Colonic mucosa (tissue), 4 donors: ENCODE data around the gene NECAB3. TPM values are rescaled to one million over a fixed set of nuclear protein-coding genes. Genes with fewer than 3 reads are reported as not detected.

ENCODE experiments used
- DNase-seq: peaks from one replicate; pipeline ENCODE4 v3.0.0-alpha.2; 2020
- H3K27ac ChIP-seq: fragments of 200-600 bp; one replicate; pipeline ENCODE4 v1.8.0; 2021
- H3K27me3 ChIP-seq: fragments of 200-600 bp; one replicate; pipeline ENCODE4 v1.8.0; 2021
- H3K36me3 ChIP-seq: fragments of 200-600 bp; one replicate; pipeline ENCODE4 v1.8.0; 2021
- H3K4me1 ChIP-seq: fragments of 200-600 bp; one replicate; pipeline ENCODE4 v1.8.0; 2021; ENCODE audit warnings: mild to moderate bottlenecking
- H3K4me3 ChIP-seq: fragments of 200-600 bp; one replicate; pipeline ENCODE4 v1.8.0; 2021
- H3K9ac ChIP-seq, 2 donors: one replicate each; pipeline ENCODE4 v1.7.0; 2013; ENCODE audit warnings: control low read depth in 2 of 2, low read depth in 2 of 2, low read length in 2 of 2
- H3K9me3 ChIP-seq: fragments of 200-600 bp; one replicate; pipeline ENCODE4 v1.8.0; 2021
- intact Hi-C: fragments of 100-400 bp; cut with DNase I; formaldehyde crosslinking; loops from one replicate; pipeline ENCODE4 v1.14.1; 2022
- total RNA-seq, 2 donors: library from RNA; stranded (reverse); fragmentation: NEBNext Ultra II Directional in 1 of 2; extraction: Animal tissue kit (Norgen Biotek cat#: 25700) in 1 of 2; gene quantifications; one replicate each; pipeline ENCODE4 v1.2.1, GENCODE V29; 2021
- TF ChIP-seq, protein P1 (sequence below): fragments of 200-600 bp; IDR thresholded peaks from one replicate; pipeline ENCODE4 v1.8.0; 2022; ENCODE audit warnings: antibody characterized with exemption, mild to moderate bottlenecking
- donor health status: healthy.
- donor health status: DM: no; HTN: no; CAD: no.
- donor health status: DM: no; HTN: no; CAD: no.

NECAB3 gene, protein sequence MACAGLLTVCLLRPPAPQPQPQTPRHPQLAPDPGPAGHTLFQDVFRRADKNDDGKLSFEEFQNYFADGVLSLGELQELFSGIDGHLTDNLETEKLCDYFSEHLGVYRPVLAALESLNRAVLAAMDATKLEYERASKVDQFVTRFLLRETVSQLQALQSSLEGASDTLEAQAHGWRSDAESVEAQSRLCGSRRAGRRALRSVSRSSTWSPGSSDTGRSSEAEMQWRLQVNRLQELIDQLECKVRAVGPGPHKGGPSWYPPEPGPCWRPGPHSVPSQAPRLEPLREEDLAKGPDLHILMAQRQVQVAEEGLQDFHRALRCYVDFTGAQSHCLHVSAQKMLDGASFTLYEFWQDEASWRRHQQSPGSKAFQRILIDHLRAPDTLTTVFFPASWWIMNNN
- total RNA-seq: 10 to 100 TPM; 30.3 to 61.3 TPM

DNA sequence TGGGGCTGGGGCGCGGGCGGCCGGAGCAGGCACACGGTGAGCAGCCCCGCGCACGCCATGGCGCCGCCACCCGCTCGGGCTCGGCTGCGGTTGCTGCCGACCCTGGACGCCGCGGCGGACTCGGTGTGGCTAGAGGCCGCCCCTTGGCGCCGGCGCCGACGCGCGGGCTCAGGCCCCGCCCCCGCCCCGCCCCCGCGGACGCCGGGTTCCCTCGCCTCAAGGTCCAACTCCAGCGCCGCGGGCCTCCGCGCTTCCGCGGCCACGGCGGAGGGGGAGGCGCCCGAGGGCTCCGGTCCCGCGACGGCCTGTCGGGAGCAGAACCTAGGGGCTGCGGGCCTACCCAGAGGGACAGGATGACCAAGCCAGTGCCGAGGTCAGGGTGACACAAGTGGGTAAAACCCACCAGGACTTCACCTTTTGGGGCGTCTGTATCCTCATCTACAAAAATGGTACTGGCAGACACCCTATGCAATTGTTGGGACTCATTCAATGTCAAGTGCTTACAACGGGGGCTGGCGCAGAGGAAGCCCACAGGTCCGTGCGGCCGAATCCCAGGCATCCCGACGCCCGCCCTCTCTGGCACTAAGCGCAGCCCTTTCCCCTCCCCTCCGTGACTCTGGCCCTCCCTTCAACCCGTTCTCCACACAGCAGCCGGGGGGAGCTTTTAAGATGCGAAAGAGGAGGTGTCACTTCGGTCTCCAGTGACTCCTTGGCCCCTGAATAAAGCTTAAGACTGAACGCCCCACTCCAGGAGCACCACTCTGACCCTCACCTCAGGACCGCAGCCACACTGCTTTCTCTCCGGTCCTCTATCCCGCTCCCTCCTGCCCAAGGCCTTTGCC lies at the start of gene NECAB3:
NECAB3 (minus strand) TSS at position 135 of the 842 bp plus-strand sequence; CDS start at position 59, 76 bp downstream.
- Histone ChIP-seq H3K27ac (peak within 1 kb of the TSS; percentile 79), H3K9me3 (no peaks in the 10 kb centered on the region), H3K36me3 (no peaks in the 10 kb centered on the region), H3K9ac (peak within 1 kb of the TSS; percentile 84 to 88), H3K4me1 (peaks cover 16% of the 10 kb centered on the region), H3K27me3 (no peaks in the 10 kb centered on the region), H3K4me3 (peak within 1 kb of the TSS; percentile 54)
- TF ChIP-seq, protein P1, sequence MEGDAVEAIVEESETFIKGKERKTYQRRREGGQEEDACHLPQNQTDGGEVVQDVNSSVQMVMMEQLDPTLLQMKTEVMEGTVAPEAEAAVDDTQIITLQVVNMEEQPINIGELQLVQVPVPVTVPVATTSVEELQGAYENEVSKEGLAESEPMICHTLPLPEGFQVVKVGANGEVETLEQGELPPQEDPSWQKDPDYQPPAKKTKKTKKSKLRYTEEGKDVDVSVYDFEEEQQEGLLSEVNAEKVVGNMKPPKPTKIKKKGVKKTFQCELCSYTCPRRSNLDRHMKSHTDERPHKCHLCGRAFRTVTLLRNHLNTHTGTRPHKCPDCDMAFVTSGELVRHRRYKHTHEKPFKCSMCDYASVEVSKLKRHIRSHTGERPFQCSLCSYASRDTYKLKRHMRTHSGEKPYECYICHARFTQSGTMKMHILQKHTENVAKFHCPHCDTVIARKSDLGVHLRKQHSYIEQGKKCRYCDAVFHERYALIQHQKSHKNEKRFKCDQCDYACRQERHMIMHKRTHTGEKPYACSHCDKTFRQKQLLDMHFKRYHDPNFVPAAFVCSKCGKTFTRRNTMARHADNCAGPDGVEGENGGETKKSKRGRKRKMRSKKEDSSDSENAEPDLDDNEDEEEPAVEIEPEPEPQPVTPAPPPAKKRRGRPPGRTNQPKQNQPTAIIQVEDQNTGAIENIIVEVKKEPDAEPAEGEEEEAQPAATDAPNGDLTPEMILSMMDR: no peak
- DNase-seq: peak; percentile 84
- intact Hi-C loops: no loop called here

DNA sequence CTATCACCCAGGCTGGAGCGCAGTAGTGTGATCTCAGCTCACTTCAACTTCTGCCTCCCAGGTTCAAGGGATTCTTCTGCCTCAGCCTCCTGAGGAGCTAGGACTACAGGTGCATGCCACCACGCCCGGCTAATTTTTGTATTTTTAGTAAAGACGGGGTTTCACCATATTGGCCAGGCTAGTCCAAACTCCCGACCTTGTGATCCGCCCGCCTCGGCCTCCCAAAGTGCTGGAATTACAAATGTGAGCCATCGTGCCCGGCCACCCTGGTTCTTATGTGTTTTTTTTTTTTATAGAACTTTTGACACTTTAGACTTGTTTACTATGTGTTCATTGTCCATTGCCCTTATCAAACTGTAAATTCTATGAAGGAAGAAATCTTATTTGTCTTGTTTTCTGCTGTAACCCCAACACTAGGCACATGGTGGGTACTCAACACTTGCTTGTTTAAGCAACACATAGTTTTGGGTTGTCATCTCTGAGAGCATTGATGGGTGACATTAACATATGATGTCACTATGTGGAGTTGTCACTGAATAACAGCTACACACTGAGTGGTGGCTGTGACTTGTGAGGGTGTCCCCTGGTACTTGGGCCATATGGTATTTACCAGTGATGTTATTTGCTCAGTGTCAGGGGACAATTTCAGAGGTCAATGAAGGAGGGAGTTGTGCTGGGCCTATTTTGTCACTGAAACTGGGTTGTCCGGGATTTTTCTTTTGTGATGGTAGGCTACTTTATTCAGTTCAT lies 47.3 kb upstream of the NECAB3 start:
- TF ChIP-seq, protein P1: no peak

DNA sequence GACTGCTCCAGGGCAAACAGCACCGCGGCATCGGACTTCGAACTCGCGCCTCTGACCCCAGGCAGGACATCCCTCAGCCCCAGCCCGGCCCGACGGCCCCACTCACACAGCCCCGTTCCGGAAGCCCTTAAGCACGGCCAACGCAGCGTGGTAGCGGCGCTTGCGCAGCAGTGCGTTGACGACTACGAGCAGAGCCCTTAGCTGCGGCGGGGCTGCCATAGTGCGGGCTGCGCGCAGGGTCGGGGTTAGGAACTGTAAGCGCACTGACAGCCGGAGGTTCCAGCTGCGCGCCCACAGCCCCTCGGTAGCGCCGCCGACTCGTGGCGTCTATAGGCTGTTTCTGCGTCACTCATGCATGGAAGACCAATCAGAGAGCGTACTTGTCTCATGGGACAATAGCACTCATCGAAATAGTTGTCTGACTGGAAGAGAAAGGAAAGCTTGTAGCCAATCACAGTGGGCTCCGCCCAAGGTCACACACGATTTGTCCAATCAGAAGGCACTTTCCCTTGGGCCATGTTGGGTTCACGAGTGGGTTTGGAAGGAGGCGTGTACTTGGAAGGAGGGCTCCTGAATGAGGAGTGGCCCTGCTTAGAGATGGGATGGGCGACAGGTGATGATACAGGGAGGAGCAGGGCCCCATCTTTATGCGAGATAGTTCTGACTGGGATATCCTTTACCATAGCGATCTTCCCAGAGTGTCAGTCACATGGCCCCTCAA lies 45.9 kb upstream of the NECAB3 start, which contains the start of gene PXMP4:
PXMP4 (minus strand) TSS at position 322 of the 721 bp plus-strand sequence; CDS start at position 219, 103 bp downstream.
- Histone ChIP-seq H3K36me3 (no peaks in the 10 kb centered on the region), H3K9ac (peak within 1 kb of the TSS; percentile 86 to 93), H3K27me3 (no peaks in the 10 kb centered on the region), H3K4me3 (peak within 1 kb of the TSS; percentile 77), H3K9me3 (no peaks in the 10 kb centered on the region), H3K27ac (peak within 1 kb of the TSS; percentile 30), H3K4me1 (no peaks in the 10 kb centered on the region)
- peak; percentile 94 for DNase-seq
- TF ChIP-seq, protein P1: no peak
- intact Hi-C loops: no loop called here

More for the DNA sequence above, 47.3 kb upstream of the NECAB3 start:
- Histone ChIP-seq H3K4me3 (no peak overlapping the region), H3K9ac (no peak overlapping the region), H3K27ac (no peak overlapping the region), H3K27me3 (no peaks in the 10 kb centered on the region), H3K36me3 (no peaks in the 10 kb centered on the region), H3K9me3 (no peaks in the 10 kb centered on the region), H3K4me1 (no peaks in the 10 kb centered on the region)
- no peak for DNase-seq
- intact Hi-C loops: no loop called here

DNA sequence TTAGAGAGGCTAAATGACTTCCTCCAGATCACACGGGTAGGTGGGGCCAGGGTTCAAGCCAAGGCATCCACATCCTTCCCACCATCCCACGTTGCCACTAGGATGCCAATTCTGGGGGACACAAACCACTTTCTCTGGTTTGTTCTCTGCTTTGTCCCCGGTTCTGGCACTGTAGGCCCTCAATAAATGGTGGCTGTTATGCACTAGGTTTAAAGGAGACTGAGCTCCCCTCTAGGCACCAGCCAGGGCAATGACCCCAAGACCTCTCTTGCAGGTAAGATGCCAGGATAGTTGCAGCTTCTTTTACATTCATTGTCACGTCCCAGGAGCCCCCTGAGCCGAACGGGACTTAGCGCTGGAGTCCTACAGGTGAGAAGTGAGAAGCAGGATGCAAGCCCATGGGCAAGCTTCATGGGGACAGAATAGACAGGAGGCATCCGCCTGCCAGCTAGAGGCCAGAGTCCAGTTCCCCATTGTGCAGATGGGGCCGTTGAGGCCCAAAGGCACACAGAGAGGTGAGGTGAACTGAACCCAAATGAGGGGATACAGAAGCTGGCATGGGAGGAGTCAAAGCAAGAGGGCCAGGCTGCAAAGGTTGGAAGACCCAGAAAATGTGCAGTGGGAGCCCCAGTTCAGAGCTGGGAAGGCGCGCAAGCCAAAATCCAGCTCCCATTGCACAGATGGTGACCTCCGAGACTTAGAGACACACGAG lies 45.2 kb upstream of the NECAB3 start:
- Histone ChIP-seq H3K36me3 (no peaks in the 10 kb centered on the region), H3K4me3 (peak overlapping the region; percentile 77), H3K4me1 (no peaks in the 10 kb centered on the region), H3K9ac (peak overlapping the region; percentile 86 to 93), H3K9me3 (no peaks in the 10 kb centered on the region), H3K27ac (peak overlapping the region; percentile 30), H3K27me3 (no peaks in the 10 kb centered on the region)
- intact Hi-C loops: no loop called here
- TF ChIP-seq, protein P1: no peak
- peak; percentile 34 for DNase-seq
